NCI-H1417 (cell line): Measurements from ENCODE around the gene SLC38A3.
A peak's percentile ranks its signal among the peaks of the same experiment; 100 is the strongest.

ENCODE experiments used
- DNase-seq, 3 experiments: peaks; one replicate each; lab custom pipeline; 2025; lab: John Stamatoyannopoulos, UW

The SLC38A3 gene

DNA sequence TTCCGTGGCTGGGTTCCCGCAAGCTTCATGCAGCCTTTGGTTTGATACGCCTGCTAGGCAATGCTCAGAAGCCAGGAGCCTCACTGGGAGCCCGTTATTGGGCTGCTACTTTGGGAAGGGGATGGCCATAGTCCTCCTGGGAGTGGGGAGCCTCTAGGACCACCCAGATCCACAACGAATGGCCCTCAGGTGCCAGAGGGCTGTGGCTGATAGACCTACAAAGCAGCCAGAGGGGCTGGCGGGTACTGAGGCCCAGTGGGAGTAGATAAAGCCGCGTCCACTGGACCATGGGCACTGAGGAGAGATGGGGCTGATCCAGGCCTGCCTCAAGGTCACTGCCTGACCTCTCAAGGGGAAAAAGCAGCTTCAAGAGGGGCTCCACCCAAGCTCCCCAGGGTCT, 12.9 kb upstream of the SLC38A3 start:
- DNase-seq: no peak

DNA sequence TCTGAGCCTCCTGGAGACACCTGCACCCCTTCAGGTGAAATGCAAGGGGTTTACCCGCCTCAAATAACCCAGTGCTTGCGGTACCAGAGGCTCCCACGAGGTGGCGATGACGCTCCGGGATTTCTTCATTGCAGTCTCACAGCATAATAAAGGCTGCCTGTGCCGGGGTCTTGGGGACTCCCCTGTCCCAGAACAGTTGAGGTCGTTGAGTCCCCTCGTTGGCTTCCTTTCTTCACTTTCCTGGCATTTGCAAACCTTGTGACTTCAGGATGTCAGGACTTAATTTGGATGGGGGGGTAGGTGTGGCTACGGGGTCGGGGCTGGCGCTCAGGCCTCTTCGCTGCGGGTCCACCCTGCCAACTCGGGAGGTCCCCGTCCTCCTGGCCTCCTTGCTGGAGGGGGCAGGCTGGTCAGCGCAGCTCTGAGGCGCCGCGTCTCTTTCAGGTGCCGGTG, 12.4 kb upstream of the SLC38A3 start:
- DNase-seq: peak; percentile 62 to 76 (median 66)

DNA sequence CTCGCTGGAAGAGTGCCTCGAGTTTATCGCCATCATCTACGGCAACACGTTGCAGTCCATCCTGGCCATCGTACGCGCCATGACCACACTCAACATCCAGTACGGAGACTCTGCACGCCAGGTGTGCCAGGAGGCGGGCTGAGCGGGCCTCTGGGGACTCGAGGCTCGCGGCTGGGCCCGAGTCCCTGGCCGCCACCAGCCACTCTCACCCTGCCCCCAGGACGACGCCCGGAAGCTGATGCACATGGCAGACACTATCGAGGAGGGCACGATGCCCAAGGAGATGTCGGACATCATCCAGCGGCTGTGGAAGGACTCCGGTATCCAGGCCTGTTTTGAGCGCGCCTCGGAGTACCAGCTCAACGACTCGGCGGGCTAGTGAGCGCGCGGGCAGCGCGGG, 11.8 kb upstream of the SLC38A3 start:
- DNase-seq: peak in 2 of 3 experiments; percentile 48 to 55

DNA sequence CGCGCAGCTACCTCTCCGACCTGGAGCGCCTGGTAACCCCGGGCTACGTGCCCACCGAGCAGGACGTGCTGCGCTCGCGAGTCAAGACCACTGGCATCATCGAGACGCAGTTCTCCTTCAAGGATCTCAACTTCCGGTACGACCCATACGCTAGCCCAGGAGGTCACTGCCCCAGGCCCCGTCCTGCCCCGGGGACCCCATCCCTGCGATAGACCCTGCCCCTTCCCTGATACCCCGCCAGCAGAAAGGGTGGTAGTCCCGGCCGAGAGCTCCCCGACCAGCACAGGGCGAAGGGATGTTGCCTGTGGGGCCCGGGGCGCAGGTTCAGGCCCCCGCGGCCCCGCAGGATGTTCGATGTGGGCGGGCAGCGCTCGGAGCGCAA, 11.3 kb upstream of the SLC38A3 start:
- peak in 2 of 3 experiments; percentile 45 to 47 for DNase-seq

DNA sequence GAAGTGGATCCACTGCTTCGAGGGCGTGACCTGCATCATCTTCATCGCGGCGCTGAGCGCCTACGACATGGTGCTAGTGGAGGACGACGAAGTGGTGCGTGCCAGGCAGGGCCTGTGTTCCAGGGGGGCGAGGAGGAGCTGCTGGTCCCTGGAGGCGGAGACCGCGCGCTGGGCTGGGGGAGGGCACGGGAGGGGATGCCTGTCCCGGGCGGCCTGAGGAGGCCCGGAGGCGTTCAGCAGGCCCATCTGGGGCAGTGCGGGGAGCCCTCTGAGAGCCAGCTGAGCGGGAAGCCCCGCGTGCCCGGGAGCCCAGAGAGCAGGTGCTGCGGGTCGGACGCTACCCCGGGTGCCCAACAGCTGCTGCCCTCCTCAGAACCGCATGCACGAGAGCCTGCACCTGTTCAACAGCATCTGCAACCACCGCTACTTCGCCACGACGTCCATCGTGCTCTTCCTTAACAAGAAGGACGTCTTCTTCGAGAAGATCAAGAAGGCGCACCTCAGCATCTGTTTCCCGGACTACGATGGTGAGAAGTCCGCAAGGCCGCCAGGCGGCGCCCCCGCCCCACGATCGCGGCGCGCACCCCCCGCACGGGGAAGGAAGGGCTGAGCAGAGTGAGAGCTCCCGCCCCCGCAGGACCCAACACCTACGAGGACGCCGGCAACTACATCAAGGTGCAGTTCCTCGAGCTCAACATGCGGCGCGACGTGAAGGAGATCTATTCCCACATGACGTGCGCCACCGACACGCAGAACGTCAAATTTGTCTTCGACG, 10.8 kb upstream of the SLC38A3 start:
- peak; percentile 30 to 78 (median 68) for DNase-seq

DNA sequence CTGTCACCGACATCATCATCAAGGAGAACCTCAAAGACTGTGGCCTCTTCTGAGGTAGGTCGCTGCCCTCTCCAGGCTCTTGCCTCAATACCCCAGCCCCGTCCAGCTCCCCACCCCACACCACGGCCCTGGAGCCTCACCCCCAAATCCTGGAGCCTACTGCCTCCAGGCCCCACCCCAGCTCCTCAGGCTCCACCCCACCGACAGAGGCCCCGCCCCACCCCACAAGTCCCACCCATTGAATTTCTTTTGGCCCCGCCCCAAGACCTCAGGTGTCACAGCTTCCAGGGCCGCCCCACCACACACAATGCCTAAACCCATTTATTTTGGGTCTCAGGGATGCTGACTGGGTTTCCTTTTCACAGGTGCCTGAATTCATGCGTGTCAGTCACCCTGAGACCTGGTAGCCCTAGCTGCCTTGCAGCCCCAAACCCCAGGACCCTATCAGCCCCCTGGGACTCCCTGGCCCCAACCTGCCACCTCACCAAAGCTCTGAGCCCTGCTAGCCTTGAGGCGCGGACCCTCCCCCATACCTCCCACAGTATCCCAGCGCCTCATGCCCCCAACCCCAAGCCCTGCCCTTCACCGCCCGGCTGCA, 10.1 kb upstream of the SLC38A3 start:
- DNase-seq: peak in 2 of 3 experiments; percentile 42 to 56

DNA sequence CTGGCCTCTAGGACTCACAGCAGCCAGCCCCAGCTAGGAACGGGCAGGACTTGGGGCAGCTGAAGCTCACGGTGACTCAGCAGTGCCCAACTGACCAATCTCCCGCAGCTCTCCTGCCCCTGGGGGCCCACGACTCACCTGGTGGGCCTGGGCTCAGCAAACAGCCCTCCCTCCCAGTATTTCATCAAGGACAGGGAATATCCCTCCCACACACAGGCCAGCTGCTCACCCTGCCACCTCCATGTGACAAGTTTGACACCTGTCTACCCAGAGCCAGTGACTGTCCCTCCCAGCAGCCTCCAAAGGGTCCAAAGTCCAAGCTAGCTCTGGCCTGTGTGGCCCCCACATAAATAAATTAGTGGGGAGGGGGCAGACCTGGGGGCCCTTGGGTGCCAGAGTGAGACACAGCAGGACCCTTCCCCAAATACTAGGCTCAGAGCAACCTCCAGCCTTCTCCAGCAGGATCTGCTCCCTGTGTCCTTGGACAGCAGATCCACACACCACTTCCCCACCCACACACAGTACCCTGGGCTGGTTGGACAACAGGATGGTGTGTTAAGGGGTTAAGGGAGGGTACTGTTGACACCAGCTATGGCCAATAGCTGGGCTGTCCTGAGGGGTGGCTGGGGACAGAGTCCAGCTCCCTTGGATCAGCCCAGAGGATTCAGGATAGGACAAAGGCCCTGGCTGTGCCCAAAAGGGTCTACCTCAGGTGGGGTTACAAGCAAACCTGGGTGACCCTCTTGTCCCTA, 9.4 kb upstream of the SLC38A3 start:
- peak in 2 of 3 experiments; percentile 11 to 43 for DNase-seq

DNA sequence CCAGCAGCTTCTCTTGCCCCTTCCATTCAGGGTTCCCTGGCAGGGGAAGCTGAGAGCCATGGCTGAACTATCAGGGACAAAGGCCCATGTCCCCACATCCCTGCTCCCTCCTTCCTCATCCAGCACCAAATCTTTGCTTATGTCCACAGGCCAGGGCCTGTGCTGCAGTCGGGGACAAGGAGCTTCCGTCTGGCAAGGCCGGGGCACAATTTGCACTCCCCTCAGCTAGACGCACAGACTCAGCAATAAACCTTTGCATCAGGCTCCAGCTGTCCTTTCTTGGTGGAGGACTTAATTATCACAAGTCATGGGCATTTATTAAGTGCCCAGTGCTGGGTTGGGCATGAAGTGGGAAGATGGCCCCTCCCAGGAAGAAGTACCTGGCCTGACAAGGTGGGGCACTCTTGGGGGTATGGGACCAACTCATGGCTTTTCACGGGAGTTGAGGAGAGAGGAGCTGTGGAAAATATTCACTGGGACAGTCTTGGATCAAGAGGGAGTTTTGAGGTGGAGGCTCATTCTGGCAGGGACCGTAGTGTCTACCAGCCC, 8.7 kb upstream of the SLC38A3 start:
- DNase-seq: no peak

DNA sequence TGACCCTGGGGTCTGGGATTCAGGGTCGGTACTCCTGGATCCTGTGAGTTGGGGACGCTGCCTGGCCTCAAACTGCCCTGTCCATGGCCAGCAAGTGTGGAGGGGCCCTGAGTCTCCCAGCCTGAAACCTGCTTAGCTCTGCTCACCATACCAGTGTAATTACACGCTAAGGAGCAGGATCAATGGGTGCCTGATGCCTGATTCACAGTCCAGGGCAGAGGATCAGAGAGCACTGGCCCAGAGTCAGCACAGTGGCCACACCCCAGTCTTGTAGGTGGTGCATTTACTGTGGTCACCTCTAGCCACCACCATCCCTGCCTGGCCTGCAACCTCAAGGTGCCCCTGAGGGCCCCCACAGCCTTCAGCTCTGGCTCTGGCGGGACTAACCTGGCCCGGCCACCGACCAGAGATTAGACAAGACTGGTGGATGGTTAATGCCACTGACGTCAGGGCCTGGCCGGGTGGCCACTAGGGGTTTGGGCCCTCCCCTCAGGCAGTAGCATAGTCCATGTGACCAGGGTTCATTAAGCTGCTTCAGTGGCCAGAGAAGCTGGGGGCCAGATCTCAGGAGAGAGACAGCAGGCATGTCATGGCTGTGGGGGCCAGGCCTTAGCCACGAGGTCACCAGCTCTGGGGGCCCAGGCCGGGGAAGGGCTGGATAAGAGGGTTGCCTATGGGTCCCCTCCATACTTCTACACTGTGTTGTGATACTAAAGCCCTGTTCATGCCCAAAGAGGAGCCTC, 3.3 kb upstream of the SLC38A3 start:
- no peak for DNase-seq

DNA sequence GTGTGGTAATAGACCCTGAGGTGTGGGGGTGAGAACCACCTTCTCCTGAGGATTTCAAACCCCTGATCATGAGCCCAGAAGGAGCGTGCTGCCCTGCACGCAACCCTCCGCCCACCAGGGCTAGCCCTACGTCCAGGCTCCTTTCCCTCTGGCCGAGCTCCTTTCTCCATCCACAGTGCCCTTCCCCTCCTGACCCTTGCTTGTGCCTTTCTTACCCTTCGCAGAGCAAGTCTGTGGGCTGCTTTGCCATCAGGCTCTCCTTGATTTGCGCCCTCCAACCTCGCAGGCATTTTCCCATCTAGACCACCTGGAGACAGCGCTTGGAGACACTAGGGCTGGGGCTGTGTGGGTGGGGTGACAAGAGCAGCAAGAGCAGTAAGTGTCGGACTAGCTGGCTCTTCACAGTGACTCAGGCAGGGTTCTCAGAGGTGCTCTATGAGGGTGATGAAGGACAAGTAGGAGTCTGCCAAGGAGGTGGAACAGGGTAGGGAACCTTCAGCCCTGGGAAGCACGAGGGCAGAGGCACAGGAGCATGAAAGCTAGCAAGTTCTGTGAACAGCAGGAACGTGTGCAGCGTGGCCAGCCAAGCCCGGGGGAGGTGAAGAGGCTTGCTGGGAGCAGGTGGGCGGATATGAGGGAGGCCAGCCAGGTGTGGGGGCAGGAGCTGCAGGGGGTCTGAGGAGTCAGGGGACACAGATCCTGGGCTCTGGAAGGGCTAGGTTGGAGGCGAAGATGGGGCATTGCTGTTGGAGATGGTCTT, 2.5 kb upstream of the SLC38A3 start:
- no peak for DNase-seq

DNA sequence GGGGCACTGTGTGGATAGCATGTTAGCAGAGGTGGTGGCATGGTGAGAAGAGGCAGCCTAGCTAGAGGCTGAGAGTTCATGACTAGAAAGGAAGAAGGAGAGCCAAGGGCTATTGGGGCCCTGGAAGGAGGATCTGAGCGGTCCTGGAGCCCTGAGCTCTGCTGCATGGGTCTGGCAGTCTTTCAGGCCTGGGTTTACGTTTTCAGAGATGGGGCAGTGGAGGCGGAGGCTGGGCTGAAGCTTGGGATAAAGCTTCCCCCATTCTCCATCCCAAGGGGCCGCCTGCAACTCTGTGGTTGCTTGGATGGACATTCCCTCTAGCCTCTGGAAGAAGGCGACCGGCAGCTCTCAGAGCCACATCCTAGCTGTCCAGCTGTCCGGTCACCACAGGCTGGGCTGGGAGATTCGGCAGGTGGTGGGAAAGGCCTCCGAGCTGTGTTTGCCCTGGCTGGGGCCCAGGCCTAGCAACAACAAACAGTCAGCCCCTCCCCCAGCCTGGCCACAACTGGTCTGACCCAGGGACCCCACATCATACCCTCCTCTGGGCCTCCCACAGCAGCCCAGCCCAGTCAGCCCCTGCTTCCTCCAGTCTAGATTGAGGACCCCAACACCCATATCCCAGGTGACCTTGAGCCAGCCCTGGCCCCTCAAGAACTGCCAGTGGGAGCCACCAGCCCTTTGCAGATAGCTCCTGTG, 1.8 kb upstream of the SLC38A3 start:
- DNase-seq: no peak

DNA sequence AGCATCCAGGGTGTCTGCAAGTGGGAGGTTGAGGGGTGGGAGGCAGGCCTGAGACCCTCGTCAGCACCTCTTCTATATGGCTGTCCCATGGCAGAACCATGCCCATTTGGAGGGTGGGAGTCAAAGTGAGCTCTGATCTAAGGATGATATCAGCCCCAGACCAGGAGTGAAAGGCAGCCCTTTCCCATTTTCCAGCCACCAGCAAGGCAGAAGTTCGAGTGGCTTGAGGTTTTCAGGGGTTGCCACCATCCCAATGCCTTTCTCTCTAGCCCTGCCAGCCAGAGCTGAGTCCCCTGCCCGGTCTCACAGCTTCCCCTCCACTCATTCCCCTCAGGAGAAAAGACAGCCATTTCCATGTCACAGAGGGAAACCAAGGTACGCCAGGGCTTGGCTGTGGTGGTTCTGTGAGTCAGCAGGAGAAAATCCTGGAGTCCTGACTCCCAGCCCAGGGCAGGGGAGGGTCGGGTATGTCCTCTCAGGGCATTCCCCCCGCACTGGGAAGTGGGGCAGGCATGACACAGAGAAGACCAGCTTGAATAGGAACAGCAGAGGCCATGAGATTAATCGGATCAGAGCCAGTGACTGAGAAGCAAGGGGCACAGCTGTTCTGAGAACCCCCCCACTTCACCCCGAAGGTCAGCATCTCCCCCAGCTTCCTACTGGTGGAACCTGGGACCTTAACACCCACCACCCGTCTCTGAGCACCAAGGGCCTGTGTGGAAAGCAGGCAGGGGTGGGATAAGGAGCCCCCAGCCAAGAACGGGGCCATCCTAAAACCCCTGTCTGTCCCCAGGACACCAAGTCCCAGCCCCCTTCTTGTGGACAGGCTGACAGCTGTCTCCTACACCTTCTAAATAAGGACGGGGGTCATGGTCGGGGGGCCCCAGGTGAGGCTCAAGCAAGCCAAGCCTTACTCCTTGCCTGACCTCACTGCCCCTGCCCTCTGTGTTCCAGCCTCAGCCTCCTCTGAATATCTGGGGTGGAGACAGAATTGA, 965 bp upstream of the SLC38A3 start:
- DNase-seq: no peak

DNA sequence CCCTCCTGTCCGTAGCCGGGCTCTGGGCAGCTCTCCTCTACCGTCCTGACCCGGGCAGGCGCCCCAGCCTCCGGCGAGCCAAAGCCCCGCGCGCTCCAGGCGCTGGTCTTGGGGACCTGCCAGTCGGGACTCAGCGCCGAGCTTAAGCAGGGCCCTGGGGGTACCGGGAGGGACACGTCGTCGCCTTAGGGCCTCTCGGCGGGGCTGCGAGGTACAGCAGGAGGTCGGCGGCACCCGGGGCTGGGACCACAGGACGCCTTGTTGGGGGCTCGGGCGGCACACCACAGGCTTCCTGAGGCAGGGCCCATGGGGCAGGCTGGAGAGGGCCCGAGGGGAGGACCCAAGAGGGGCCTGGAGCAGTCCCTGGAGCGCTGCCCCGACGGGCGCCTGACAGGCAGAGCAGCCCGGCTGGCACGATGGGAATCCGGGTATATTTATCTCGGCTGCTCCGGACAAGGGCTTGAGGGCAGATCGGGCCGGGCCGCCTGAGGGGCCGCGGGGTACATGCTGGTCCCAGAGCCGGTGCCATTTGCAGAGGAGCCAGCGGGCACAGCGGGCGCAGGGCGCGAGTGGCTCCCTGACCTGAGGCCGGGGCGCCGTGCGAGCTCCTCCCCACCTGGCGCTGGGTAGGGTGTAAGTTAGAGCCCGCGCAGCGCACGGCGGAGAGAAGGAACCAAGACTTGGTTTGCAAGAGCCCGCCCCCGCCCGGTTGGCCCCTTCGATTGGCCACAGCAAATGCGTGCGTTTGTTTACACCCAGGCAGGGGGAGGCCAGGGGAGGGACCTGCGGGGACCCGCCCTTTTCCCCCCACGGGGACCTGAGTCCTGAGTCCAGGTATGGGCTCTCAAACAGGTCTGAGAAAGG, 574 bp downstream of the SLC38A3 start:
- peak in 2 of 3 experiments; percentile 49 to 57 for DNase-seq

DNA sequence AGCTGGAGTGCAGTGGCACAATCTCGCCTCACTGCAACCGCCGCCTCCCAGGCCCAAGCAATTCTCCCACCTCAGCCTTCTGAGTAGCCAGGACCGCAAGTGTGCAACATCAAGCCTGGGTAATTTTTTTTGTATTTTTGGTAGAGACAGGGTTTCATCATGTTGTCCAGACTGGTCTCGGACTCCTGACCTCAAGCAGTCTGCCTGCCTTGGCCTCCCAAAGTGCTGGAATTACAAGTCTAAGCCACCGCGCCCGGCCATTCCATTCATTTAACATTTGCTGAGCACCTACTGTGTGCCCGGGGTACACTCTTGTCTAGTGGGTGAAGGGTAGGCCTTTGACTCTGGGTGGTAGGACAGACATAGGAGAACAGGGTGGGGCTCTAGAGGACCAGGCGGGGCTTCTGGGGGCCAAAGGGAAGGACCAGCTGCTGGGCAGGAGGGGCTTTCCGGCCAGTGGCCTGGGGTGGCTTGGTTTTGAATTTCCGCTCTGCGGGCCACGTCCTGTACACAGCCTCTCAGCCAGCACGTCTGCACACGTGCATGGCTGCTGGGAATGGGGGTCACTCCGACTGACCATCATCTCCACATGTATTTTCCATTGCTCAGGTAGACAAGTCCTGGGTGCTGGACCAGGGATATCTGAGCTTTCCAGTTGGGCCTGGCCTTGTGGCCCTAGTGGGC, 2.4 kb downstream of the SLC38A3 start:
- DNase-seq: no peak

DNA sequence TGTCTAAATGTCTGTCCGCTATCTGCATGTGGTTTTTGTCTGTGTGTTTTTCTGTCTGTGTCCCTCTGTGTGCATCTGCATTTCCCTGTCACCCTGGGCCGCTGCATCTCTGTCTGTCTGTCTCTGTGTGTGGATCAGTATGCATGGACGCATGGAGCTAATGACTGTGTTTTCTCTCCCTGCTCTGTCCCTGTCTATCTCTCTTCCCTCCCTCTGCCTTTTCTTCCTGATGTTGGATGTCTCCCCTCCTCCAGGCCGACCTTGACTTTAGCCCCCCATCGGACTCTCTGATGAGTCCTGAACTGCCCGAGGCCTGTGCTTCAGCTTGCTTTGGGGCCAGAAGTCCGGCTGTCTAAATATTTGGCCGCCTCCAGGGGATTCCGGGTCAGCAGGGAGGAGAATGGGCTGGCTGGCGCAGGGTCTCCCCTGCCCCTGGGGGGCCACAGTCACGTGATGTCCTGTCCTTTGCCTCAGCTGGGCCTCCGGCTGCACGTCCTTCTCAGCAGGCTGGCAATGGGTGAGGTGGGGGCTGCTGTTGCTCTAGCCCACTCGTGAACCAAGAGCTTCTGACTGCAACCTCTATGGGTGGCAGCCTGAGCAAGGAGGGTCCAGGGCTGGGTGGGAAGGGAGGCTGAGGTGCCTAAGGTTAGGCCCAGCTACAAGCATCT, 3.7 kb downstream of the SLC38A3 start:
- DNase-seq: no peak

DNA sequence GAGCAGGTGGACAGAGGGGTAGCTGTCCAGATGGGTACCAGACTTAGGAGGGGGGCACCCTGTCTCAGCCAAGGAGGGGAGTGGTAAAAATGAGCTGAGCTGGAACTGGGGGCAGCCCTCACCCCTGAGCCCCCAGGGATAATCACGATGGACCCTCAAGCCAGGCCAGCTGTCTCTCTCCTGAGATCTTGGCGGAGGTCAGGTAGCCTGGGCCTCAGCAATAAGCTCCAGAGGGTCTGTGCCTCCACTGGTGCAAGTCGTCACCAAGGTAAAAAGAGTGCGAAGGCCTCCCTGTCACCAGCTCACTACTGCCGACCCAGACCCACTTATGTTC, 5.1 kb downstream of the SLC38A3 start:
- DNase-seq: no peak
